ENCODE data around the gene CDH23. TPM values are rescaled to one million over a fixed set of nuclear protein-coding genes. Genes with fewer than 3 reads are reported as not detected.

Gene CDH23
- total RNA-seq, 1 donor from 2014 or later, result 10.3 TPM

DNA sequence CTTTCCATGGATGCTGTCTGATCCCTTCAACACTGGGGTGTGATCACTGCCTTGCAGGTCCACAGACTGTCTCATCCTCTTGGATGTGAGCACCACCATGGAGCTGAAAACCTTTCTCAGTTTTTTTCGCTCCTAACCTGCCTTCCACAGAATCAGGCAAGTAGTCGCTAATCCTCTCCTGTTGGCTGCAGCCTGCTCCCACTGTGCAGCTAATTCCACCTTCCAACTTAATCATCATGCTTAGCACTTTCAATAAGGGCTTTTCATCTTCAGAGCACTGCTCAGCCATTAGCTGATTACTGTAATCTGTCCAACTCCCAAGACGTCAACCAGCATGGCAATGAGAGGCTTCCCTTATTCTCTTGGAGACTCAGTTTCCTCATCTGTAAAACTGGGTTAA lies 15.1 kb upstream of the CDH23 start:
- no peak for TF ChIP-seq POLR2AphosphoS5 (IDR thresholded peaks at IDR 0.05; ENCODE audit: insufficient read depth in 1 of 2, low read depth in 1 of 2)
- TF ChIP-seq POLR2A (IDR thresholded peaks at IDR 0.05), result no peak
- TF ChIP-seq CTCF (IDR thresholded peaks at IDR 0.05), result no peak
- no peak overlapping the region for H3K4me3 ChIP-seq
- DNase-seq (ENCODE audit: extremely low spot score in 2 of 2), result no peak
- H3K27me3 ChIP-seq, result no peaks in the 10 kb centered on the region
- intact Hi-C loops (cut with DNase I), result no loop called here
- H3K9me3 ChIP-seq, result no peaks in the 10 kb centered on the region
- no peaks in the 10 kb centered on the region for H3K36me3 ChIP-seq
- H3K27ac ChIP-seq, result no peak overlapping the region
- H3K4me1 ChIP-seq, result peaks cover 6% of the 10 kb centered on the region

GRCh38 chr10:71382028-71382427 lies 14.7 kb upstream of the CDH23 start:
- no peak overlapping the region for H3K27ac ChIP-seq
- TF ChIP-seq CTCF (IDR thresholded peaks at IDR 0.05), result no peak
- TF ChIP-seq POLR2AphosphoS5 (IDR thresholded peaks at IDR 0.05; ENCODE audit: insufficient read depth in 1 of 2, low read depth in 1 of 2), result no peak
- H3K4me3 ChIP-seq, result no peak overlapping the region
- peaks cover 2% of the 10 kb centered on the region for H3K4me1 ChIP-seq
- no peak for DNase-seq (ENCODE audit: extremely low spot score in 2 of 2)
- H3K27me3 ChIP-seq, result no peaks in the 10 kb centered on the region
- intact Hi-C loops (cut with DNase I), result no loop called here
- no peaks in the 10 kb centered on the region for H3K9me3 ChIP-seq
- H3K36me3 ChIP-seq, result no peaks in the 10 kb centered on the region

GRCh38 chr10:71382757-71383156 lies 14.0 kb upstream of the CDH23 start:
- no peak for TF ChIP-seq POLR2A (IDR thresholded peaks at IDR 0.05)
- TF ChIP-seq CTCF (IDR thresholded peaks at IDR 0.05), result no peak
- TF ChIP-seq POLR2AphosphoS5 (IDR thresholded peaks at IDR 0.05; ENCODE audit: insufficient read depth in 1 of 2, low read depth in 1 of 2), result no peak
- Histone ChIP-seq H3K27me3 (no peaks in the 10 kb centered on the region), H3K27ac (no peak overlapping the region), H3K4me1 (no peaks in the 10 kb centered on the region), H3K4me3 (no peak overlapping the region), H3K9me3 (no peaks in the 10 kb centered on the region), H3K36me3 (no peaks in the 10 kb centered on the region)
- no peak for DNase-seq (ENCODE audit: extremely low spot score in 2 of 2)
- intact Hi-C loops (cut with DNase I), result no loop called here

DNA sequence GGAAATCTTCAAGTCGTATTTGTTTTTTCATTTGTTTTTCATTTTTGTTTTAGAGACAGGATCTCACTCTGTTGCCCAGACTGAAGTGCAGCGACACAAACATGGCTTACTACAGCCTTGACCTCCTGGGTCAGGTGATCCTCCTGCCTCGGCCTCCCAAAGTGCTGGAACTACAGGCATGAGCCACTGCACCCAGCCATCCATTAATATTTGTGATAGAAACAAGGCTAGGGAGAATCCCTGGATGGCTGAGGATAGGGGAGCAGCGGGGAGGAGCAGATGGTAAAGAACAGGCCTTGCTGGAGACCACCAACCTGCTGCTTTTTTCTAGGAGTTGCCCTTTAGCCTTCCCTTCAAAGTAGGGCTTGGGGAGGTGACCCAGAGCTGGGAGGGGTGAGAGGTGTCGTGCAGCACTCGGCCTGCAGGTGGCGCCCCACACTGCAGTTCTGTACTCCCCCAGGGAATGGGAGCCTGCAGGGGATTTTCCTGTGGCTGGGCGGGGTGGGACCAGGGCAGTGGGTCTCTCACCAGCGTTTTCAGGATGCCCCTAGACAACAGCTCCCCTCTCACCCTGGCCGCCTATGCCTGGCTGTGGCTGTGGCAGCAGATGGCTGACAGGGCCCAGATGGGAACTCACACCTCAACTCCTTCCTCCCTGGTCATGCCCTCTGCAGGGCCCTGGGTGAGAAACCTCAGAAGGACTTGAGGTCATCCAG lies 12.6 kb upstream of the CDH23 start:
- DNase-seq (ENCODE audit: extremely low spot score in 2 of 2), result no peak
- Histone ChIP-seq H3K4me3 (no peak overlapping the region), H3K27me3 (no peaks in the 10 kb centered on the region), H3K36me3 (no peaks in the 10 kb centered on the region), H3K27ac (no peak overlapping the region), H3K9me3 (no peaks in the 10 kb centered on the region), H3K4me1 (no peaks in the 10 kb centered on the region)
- intact Hi-C loops (cut with DNase I), result no loop called here
- TF ChIP-seq CTCF (IDR thresholded peaks at IDR 0.05), result peak; percentile 47 to 89 (median 85)
- TF ChIP-seq POLR2AphosphoS5 (IDR thresholded peaks at IDR 0.05; ENCODE audit: insufficient read depth in 1 of 2, low read depth in 1 of 2), result no peak
- no peak for TF ChIP-seq POLR2A (IDR thresholded peaks at IDR 0.05)

DNA sequence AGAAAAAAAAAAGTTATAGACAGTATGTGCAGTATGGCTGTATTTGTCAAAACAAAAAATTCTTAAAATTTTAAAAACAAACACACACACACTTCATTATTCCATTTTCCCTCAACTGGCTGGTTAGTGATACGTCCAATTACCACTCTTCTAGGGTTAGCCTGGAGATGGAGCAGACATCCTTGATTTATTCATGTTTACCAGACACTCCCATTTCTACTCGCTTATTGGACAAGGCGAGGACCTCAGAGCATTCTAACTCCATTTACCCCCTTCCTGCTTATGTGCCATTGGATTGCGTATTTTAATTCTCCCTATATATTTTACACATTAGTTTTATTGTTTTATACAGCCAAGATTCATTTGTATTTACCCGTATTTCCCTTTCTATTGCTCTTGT lies 8.5 kb upstream of the CDH23 start:
- Histone ChIP-seq H3K9me3 (no peaks in the 10 kb centered on the region), H3K27me3 (no peaks in the 10 kb centered on the region), H3K27ac (no peak overlapping the region), H3K36me3 (no peaks in the 10 kb centered on the region), H3K4me1 (no peaks in the 10 kb centered on the region), H3K4me3 (no peak overlapping the region)
- intact Hi-C loops (cut with DNase I), result no loop called here
- no peak for TF ChIP-seq CTCF (IDR thresholded peaks at IDR 0.05)
- no peak for TF ChIP-seq POLR2A (IDR thresholded peaks at IDR 0.05)
- TF ChIP-seq POLR2AphosphoS5 (IDR thresholded peaks at IDR 0.05; ENCODE audit: insufficient read depth in 1 of 2, low read depth in 1 of 2), result no peak
- no peak for DNase-seq (ENCODE audit: extremely low spot score in 2 of 2)

Data from vagina (tissue), 2 donors.